ENCODE data around the gene ARHGAP4.

Gene ARHGAP4

DNA sequence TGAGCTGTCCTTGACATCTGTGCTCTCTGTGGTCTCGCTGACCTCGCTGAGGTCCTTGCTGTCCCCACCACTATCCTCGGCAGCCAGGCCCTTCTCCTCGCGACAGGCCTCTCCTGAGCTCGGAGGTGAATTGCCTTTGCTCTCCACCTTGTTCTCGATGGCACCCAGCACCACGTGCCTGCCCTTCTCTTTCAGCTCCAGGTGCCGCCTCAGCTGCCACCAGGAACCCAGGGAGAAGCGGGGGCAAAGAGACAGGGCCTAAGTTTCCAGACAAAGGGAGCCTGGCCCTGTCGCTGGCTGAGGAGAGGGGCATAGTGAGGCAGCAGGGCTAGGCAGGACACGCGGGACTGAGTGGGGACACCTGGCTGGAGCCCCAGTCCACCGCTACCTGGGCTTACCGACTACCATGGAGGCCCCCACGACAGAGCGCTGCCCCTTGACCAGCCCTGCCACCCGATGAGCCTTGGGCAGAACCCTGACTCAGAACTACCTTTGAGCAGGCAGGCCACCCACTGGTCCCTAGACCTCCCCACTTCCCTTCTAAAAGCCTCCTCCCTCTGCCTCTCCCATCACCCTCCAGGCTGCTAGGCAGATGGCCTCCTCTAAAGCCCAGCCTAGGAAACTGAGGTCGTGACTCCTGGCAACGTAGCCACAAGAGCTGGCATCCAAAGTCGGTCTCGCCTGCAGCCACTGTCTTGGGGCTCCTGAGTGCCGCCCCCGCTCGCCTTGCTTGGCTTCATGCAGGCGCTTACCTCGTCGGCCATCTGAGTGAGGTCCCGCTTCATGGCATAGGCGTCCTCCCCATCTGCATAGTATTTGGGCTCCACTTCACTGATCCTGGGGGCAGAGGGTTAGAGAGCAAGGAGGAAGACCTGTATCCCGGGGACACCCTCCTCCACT, 4.2 kb upstream of the ARHGAP4 start:
- FAIRE-seq = no peak
- no peak for DNase-seq (ENCODE audit: extremely low spot score, insufficient read length, low read depth)

DNA sequence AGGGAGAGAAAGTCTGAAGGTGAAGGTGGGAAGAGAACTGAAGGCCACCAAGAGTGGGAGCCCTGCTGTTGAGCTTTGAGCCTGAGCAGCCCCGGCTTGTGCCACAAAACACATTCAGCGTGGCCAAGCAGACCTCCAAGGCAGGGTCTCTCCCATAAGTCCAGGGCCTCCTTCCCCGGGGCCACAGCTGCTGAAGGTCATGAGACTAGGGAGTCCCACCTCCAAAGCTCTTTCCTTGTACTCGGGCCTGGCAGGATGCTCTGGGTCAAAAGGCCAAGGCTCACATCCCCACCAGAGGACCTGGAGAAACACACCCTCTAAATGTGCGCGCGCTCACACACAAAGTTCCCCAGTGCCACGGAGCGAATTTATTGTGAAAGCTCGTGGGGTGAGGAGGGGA, 3.5 kb upstream of the ARHGAP4 start:
- FAIRE-seq = no peak
- DNase-seq (ENCODE audit: extremely low spot score, insufficient read length, low read depth) = no peak

GRCh38 chrX:153928846-153929245, 2.8 kb upstream of the ARHGAP4 start:
- FAIRE-seq (peak; percentile 38), DNase-seq (ENCODE audit: extremely low spot score, insufficient read length, low read depth) (no peak)

DNA sequence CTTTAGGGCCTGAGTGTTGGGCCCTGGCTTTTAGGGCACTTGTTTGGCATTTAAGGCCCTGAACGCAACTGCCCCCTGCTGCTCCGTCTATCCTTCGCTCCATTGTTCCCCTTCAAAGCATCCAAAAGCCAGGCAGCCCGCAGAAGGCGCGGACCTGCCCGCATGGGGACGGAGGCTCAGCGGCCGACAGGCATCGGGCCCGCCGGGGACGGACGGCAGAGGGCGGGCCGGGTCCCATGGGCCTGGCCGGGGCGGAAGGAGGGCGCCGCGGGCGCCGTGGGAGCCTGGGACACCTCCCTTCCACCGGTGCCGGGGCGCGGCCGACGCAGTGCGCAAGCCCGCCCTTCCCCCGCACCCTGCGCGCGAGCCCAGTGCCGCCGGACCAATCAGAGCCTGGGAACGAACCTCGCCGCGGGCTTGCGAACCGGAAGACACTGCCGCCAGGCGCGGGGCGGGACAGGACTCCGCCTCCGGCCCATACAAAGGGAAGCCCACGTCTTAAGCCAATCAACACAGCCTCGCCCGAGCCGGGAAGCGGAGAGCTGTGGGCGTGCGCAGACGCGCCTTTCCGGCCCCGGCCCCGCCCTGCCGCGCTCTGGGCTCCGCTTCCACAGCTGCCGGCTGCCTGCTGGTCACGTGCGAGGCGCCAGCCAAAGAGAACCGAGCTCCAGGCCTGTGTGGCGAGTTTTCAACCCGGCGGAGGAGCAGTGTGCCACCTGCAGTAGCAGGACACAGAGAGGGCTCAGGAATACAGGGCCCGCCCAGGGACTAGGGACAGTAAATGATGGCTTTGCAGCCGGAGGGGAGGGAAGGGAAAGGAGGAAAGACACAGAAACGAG, 2.1 kb upstream of the ARHGAP4 start:
- FAIRE-seq (peak; percentile 100), DNase-seq (ENCODE audit: extremely low spot score, insufficient read length, low read depth) (peak; percentile 73)

GRCh38 chrX:153927672-153927921, 1.5 kb upstream of the ARHGAP4 start:
- DNase-seq (ENCODE audit: extremely low spot score, insufficient read length, low read depth) (no peak), FAIRE-seq (no peak)

DNA sequence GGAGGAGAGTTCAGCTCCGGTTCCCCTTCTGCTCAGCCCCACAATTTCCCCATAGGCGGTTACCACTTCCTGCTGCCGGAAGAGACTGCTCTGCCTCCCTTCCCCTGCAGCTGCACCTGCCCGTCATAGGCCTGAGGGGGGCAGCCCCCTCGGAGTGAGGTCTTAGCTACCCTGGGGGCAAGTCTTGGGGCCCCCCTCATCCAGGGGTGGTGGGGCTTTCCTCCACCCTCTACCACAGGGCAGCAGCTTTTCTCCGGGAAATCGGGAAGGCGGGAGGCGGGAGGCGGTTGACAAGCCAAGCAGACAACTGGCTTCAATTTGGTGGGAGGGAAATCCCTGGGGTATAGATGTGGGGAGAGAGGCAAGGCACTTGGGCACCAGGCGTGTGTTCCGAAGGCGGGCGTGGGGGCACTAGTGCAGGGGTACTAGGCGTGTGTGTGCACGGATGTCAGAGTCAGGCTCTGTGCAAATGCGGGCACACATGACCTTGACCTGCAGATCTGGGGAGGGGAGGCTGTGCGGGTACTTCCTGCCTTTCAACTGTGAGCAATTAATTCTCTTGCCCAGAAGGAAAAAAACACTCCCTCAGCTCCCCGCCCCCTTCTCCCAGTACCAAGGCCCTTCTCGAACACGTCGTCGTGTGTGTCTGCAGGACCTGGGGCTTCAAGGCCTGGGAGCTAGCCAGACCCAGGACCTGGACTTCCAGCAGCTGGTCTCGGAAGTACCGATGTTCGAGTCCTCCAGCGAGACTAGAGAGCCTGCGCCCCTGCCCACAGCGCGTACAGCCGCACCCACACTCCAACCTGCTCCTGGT, 1.0 kb upstream of the ARHGAP4 start:
- FAIRE-seq (peak; percentile 99), DNase-seq (ENCODE audit: extremely low spot score, insufficient read length, low read depth) (no peak)

GRCh38 chrX:153926552-153926857, 441 bp upstream of the ARHGAP4 start:
- FAIRE-seq = no peak
- no peak for DNase-seq (ENCODE audit: extremely low spot score, insufficient read length, low read depth)

DNA sequence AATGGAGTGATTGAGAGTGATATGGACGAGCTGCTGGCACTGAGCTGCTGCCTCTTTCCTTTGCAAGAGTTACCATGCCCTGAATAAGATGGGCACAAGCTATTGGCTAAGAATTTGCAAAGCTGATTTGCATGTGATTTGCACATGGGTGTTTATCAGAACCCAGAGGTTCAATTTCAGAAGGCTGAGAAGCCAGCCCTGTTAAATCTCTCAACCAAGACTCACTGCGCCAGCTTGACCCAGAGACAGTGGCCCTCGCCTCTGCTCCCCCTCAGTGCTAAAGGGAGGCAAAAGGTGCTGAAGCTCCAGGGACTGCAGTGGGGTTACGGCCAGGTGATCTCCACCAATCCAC, 701 bp downstream of the ARHGAP4 start:
- DNase-seq (ENCODE audit: extremely low spot score, insufficient read length, low read depth) = no peak
- FAIRE-seq = peak; percentile 98

GRCh38 chrX:153924149-153924861, 1.8 kb downstream of the ARHGAP4 start:
- FAIRE-seq (no peak), DNase-seq (ENCODE audit: extremely low spot score, insufficient read length, low read depth) (no peak)

DNA sequence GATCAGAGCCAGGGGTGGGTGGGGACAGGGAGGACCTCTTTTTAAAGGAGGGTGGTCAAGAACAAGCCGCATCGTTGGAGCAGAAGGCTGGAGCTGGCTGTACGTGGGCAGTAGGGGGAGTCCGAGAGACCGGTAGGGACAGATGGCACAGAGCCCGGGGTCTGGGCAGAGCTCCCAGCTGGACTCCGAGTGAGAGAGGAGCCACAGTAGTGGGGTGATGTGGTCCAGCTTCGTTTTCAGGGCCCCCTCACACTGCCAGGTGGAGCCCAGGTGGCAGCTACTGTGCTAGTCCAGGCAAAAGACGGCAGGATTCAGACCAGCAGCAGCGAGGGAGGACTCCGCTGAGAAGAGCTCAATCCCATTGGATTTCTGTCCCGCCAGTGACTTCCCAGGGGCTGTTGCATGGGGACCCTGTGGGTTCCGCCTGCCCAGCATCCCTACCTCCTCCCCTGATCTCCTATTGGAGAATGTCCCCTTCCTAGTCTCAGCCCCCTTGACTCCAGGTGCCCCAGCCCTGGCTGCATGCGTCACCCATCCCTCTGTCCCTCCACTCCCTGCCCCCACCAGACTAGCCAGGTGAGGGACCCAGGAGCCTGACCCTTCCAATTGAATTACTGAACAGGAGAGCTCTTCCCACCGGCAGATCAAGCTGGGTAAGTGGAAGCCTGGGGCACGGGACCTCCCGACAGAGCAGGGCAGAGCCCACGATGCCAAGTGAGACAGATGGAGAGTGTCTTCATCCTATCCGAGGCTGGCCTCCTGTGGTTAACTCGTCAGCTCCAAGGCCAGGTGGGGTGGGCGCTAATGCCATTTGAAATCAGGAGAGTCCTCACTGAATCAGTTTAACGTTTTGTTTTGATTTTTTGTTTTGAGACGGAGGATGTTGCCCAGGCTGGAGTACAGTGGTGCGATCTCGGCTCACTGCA, 2.9 kb downstream of the ARHGAP4 start:
- DNase-seq (ENCODE audit: extremely low spot score, insufficient read length, low read depth) = no peak
- FAIRE-seq = peak; percentile 62

DNA sequence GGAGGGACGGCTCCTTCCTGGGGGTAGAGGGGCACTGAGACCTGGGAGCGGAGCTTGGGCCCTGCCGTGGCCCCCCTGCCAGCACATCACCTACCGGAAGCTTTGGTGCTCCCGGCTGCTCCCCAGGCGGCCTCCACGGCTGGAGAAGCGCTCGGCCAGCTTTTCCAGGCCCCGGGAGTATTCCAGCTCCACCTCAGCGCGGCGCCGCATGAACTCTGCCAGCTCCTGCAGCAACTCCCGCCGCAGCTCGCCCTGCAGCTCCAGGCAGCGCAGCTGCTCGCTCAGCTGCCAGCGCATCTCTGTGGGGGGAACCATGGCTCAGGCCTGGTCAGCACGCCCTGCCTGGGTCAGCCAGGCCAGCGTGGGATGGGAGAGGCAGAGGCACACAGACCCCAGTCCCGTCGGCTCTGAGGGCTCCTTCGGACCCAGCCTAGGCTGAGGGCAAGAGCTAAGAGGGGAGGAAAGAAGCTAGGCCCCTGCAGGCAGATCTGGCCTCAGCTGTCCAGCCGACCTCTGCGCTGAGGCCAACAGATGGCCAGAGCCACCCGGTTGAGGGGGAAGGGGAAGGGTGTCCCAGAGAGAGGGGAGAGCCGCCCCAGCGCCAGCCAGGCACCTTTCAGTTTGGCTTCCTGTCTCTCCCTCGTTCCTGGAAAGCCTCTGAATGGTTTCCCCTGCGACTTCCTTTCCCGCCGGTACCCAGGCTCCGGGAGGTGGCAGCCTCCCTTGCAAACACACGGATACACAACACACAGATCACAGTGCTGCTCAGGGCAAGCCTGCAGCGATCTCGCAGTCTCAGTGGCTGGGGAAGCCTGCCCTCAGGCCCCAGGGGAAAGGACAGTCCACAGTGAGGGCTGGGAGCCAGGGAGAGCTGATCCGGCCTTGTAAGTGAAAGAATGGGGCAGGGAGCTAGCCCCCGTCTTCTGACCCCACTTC, 4.3 kb downstream of the ARHGAP4 start:
- FAIRE-seq (no peak), DNase-seq (ENCODE audit: extremely low spot score, insufficient read length, low read depth) (no peak)

GRCh38 chrX:153921070-153921469, 5.0 kb downstream of the ARHGAP4 start:
- no peak for DNase-seq (ENCODE audit: extremely low spot score, insufficient read length, low read depth)
- no peak for FAIRE-seq

DNA sequence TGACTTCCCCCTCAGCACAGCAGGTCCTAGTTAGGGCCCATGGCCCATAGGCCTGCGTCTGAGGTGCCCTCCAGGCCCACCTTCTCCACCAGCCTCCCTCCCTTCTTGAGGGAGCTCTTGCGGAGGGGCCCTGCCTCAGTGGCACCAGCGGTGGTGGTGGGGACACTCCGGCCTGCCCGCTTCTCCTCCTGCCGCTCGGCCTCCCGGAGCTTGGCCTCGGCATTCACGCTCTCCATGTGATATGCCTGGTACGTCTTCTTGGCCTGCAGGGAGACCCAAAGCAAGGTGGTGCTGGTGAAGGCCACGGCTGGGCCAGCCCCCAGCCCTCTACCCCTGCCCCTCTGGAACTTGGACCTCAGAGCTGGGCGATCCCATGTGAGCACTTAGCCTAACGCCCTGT, 5.5 kb downstream of the ARHGAP4 start:
- DNase-seq (ENCODE audit: extremely low spot score, insufficient read length, low read depth) (no peak), FAIRE-seq (no peak)

- DNase-seq (ENCODE audit: extremely low spot score, insufficient read length, low read depth) (no peak), FAIRE-seq (no peak)
Measured at GRCh38 chrX:153919281-153919680, 6.8 kb downstream of the ARHGAP4 start.

DNA sequence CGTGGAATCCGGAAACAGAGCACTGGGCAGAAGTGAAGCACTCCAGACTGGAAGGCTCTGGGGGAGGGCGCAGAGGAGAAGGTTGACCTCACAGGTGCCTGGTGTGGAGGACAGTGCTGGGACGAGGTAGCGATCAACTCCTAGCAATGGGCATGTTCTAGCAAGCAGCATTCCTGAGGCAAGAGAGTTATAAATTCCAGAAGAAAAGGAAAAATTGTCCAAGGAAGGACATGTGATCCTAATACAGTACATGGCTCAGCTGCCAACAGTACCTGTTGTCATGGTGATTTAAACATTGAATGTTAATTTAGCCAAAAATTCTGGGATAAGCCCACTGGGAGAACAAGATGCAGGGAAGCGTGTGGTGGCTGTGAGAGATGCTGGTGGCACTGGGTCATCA, 8.2 kb downstream of the ARHGAP4 start:
- DNase-seq (ENCODE audit: extremely low spot score, insufficient read length, low read depth) (no peak), FAIRE-seq (no peak)

DNA sequence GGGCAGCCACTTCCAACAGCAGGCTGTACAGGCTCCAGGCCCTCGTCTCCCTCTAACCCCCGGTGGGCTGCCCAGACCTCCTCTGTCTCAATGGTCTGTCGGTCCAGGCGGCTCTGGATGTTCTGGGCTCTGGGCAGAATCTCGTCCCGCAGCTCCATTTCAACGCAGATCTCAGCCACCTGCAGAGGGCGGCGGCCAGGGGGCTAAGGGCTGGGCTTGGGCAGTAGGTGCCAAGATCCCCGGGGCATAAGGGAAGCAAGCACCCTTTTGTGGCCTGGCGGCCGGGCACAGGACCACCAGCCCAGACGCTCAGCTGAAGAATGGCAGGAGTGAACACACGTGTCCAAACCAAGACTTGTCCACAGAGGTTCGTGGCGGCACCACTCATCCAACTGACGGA, 12.4 kb downstream of the ARHGAP4 start:
- DNase-seq (ENCODE audit: extremely low spot score, insufficient read length, low read depth) (no peak), FAIRE-seq (no peak)

- FAIRE-seq (no peak), DNase-seq (ENCODE audit: extremely low spot score, insufficient read length, low read depth) (no peak)
Measured at GRCh38 chrX:153913211-153913610, 12.9 kb downstream of the ARHGAP4 start.

DNA sequence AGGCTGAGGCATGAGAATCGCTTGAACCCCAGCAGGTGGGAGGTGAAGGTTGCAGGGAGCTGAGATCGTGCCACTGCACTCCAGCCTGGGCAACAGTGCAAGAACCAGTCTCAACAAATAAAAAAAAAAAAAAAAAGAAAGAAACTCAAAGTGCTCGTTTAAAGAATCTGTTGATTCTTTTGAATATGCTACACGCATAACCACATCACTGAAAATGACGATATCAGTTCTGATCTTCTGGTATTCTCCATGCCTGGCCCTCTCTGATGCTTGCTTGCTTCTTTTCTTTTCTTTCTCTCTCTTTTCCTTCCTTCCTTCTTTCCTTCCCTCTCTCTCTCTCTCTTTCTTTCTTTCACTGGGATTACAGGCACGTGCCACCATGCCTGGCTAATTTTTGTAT, 14.3 kb downstream of the ARHGAP4 start:
- no peak for DNase-seq (ENCODE audit: extremely low spot score, insufficient read length, low read depth)
- FAIRE-seq = no peak
